Immature natural killer cell (primary cell): ENCODE results near the gene ANTKMT. TPM values are rescaled to one million over a fixed set of nuclear protein-coding genes. Genes with fewer than 3 reads are reported as not detected.

Experiments
- DNase-seq, 3 donors: peaks; one replicate each; pipeline ENCODE4 v3.0.0; 2022; ENCODE audit warnings: mixed read lengths in 1 of 3
- H3K27ac Mint-ChIP-seq, 6 donors: one replicate each; pipeline ENCODE4 v1.8.0; 2020; ENCODE audit warnings: mixed read lengths in 6 of 6, mild to moderate bottlenecking in 5 of 6, inconsistent platforms in 4 of 6, moderate library complexity in 3 of 6
- H3K27me3 Mint-ChIP-seq, 3 donors: one replicate each; pipeline ENCODE4 v1.8.0; 2020 to 2021; ENCODE audit warnings: low read depth in 3 of 3, mild to moderate bottlenecking in 3 of 3, mixed read lengths in 3 of 3, moderate library complexity in 3 of 3, inconsistent platforms in 1 of 3
- H3K36me3 Mint-ChIP-seq, 3 donors: one replicate each; pipeline ENCODE4 v1.8.0; 2020; ENCODE audit warnings: mixed read lengths in 3 of 3, inconsistent platforms in 2 of 3, mild to moderate bottlenecking in 2 of 3
- H3K4me1 Mint-ChIP-seq, 2 donors: one replicate each; pipeline ENCODE4 v1.8.0; 2020; ENCODE audit warnings: inconsistent platforms in 2 of 2, mild to moderate bottlenecking in 2 of 2, mixed read lengths in 2 of 2, moderate library complexity in 1 of 2
- H3K4me3 Mint-ChIP-seq, 5 donors: one replicate each; pipeline ENCODE4 v1.8.0; 2020; ENCODE audit warnings: mild to moderate bottlenecking in 5 of 5, mixed read lengths in 5 of 5, inconsistent platforms in 3 of 5, moderate library complexity in 3 of 5
- H3K9me3 Mint-ChIP-seq, 6 donors: one replicate each; pipeline ENCODE4 v1.8.0; 2020; ENCODE audit warnings: mild to moderate bottlenecking in 6 of 6, mixed read lengths in 6 of 6, inconsistent platforms in 4 of 6, moderate library complexity in 3 of 6
- polyA plus RNA-seq, 3 donors: library from polyadenylated mRNA; unstranded; fragments of 300-500 nt; fragmentation: Illumina TruSeq; gene quantifications; one replicate each; pipeline ENCODE4 v1.2.3, GENCODE V29; 2021

ANTKMT gene
- polyA plus RNA-seq, 3 donors from 2014 or later: 71.7 to 110 (median 94.1) TPM

- DNase-seq: no peak
- Mint-ChIP-seq H3K4me1 (peaks cover 8 to 22% of the 10 kb centered on the region in 2 donors), H3K9me3 (no peaks in the 10 kb centered on the region), H3K27me3 (peaks cover 2 to 6% (median 5%) of the 10 kb centered on the region in 3 donors), H3K4me3 (no peak overlapping the region), H3K36me3 (no peaks in the 10 kb centered on the region), H3K27ac (no peak overlapping the region)
Measured at GRCh38 chr16:717450-718245, 3.3 kb upstream of the ANTKMT start.

DNA sequence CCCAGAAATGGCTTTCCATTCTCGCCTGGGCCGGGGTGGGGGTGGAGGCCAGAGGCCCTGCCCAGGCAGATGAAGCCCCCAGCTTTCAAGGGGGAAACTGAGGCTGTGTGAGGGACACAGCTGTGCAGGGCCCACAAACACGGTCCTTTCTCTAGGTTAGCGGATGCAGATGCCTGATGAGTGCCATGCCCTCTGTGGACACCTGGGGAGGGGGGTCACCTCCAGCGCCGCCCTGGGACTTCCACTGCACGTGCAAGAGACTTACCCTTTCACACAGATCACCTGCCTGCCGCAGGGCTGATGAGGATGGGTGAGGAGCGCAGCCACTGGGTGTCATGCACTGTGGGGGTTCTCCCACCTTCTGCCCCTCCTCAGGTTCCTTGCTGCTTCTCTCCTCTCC lies 2.6 kb upstream of the ANTKMT start:
- peak overlapping the region in 1 of 5 donors; percentile 7 for H3K4me3 Mint-ChIP-seq
- H3K4me1 Mint-ChIP-seq: peaks cover 8 to 21% of the 10 kb centered on the region in 2 donors
- H3K9me3 Mint-ChIP-seq: no peaks in the 10 kb centered on the region
- no peaks in the 10 kb centered on the region for H3K36me3 Mint-ChIP-seq
- no peak overlapping the region for H3K27ac Mint-ChIP-seq
- DNase-seq: no peak
- peaks cover 3 to 5% (median 4%) of the 10 kb centered on the region in 3 donors for H3K27me3 Mint-ChIP-seq

- peak overlapping the region in 2 of 6 donors; percentile 45 to 83 for H3K27ac Mint-ChIP-seq
- peaks cover 8 to 21% of the 10 kb centered on the region in 2 donors for H3K4me1 Mint-ChIP-seq
- H3K9me3 Mint-ChIP-seq: no peaks in the 10 kb centered on the region
- H3K27me3 Mint-ChIP-seq: peaks cover 3 to 5% (median 3%) of the 10 kb centered on the region in 3 donors
- H3K36me3 Mint-ChIP-seq: no peaks in the 10 kb centered on the region
- peak overlapping the region; percentile 54 to 88 (median 82) for H3K4me3 Mint-ChIP-seq
- DNase-seq: no peak
Measured at GRCh38 chr16:718922-719321, 2.0 kb upstream of the ANTKMT start.

GRCh38 chr16:719815-720446 lies 1.0 kb upstream of the ANTKMT start:
- H3K27me3 Mint-ChIP-seq: peaks cover 2 to 5% (median 3%) of the 10 kb centered on the region in 3 donors
- peaks cover 8 to 21% of the 10 kb centered on the region in 2 donors for H3K4me1 Mint-ChIP-seq
- no peak for DNase-seq
- no peaks in the 10 kb centered on the region for H3K9me3 Mint-ChIP-seq
- H3K36me3 Mint-ChIP-seq: no peaks in the 10 kb centered on the region
- peak overlapping the region; percentile 82 to 88 (median 85) for H3K4me3 Mint-ChIP-seq
- peak overlapping the region; percentile 51 to 88 (median 80) for H3K27ac Mint-ChIP-seq

GRCh38 chr16:720447-720989 lies 428 bp upstream of the ANTKMT start:
- H3K27me3 Mint-ChIP-seq: peaks cover 2 to 5% (median 3%) of the 10 kb centered on the region in 3 donors
- H3K9me3 Mint-ChIP-seq: no peaks in the 10 kb centered on the region
- peak overlapping the region; percentile 82 to 88 (median 85) for H3K4me3 Mint-ChIP-seq
- H3K36me3 Mint-ChIP-seq: no peaks in the 10 kb centered on the region
- peak in 2 of 3 donors; percentile 33 for DNase-seq
- H3K27ac Mint-ChIP-seq: peak overlapping the region; percentile 51 to 88 (median 80)
- H3K4me1 Mint-ChIP-seq: peaks cover 8 to 21% of the 10 kb centered on the region in 2 donors

GRCh38 chr16:721765-722540 lies 1.0 kb downstream of the ANTKMT start:
- Mint-ChIP-seq H3K9me3 (no peaks in the 10 kb centered on the region), H3K4me1 (peaks cover 8 to 18% of the 10 kb centered on the region in 2 donors), H3K27me3 (peaks cover 2 to 5% (median 5%) of the 10 kb centered on the region in 3 donors), H3K4me3 (peak overlapping the region; percentile 36 to 70 (median 48)), H3K27ac (peak overlapping the region in 1 of 6 donors; percentile 43), H3K36me3 (no peaks in the 10 kb centered on the region)
- DNase-seq: no peak

DNA sequence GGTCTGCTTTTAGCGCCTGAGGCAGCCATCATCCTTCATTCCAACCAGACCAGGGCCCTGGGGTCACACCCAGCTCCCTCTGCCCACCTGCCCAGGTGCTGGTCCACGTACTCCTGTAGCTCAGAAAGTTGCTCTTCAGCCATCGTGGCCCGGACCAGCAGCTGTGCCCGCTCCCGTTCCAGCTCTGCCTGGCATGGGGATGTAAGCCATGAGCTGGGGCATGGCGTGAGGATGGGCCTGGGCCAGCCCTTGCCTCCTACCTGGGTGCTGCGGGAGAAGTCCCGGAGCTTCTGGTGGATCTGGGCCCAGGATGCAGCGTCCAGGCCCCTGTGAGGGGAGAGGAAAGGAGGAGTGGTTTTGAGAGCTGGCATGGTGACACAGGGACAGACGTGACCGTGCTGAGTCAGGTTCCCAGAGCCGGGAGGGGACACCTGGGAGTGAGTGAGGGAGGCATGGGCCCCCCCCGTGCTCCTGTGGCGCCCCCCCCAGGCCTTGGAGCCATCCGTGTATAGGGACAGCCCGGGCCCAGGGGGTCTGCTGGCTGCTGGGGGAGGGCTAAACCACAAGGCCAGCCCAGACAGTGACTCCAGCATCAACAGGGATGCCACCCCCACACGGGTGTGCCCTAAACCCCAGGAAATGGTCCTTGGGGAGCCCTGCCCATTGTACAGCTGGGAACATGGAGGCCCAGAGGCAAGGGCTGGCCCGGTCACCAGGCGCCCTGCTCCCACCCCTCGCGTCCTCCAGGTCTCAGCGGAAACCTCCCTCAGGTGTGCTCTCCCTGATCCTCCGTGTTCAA lies 2.1 kb downstream of the ANTKMT start:
- DNase-seq: no peak
- peaks cover 2 to 10% (median 5%) of the 10 kb centered on the region in 3 donors for H3K27me3 Mint-ChIP-seq
- H3K4me1 Mint-ChIP-seq: peaks cover 8 to 18% of the 10 kb centered on the region in 2 donors
- peak overlapping the region in 2 of 6 donors; percentile 57 to 59 for H3K27ac Mint-ChIP-seq
- peak overlapping the region in 2 of 5 donors; percentile 33 to 45 for H3K4me3 Mint-ChIP-seq
- no peaks in the 10 kb centered on the region for H3K9me3 Mint-ChIP-seq
- H3K36me3 Mint-ChIP-seq: no peaks in the 10 kb centered on the region

DNA sequence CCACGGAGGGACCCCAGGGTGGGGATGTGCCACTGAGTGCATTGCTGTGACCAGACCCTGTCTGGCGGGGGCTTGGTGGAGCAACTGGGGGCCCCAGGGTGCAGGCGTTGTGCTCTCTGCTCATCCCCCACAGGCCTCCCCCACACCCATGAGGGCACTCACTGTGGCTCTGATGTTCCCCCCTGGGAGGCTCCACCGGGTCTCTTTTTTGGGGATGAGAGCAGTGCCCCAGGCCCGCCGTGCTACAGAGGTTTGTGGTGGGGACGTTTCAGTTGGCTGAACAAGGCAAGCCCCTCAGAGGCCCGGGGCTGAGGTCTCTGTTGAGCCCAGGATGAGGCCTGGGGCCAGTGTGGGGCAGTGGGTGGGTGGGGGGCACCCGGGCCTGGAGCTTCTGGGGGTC lies 2.7 kb downstream of the ANTKMT start:
- Mint-ChIP-seq H3K4me3 (no peak overlapping the region), H3K27ac (no peak overlapping the region), H3K36me3 (no peaks in the 10 kb centered on the region), H3K4me1 (peaks cover 8 to 17% of the 10 kb centered on the region in 2 donors), H3K9me3 (no peaks in the 10 kb centered on the region), H3K27me3 (peaks cover 2 to 10% (median 5%) of the 10 kb centered on the region in 3 donors)
- DNase-seq: no peak

- DNase-seq: no peak
- Mint-ChIP-seq H3K9me3 (no peaks in the 10 kb centered on the region), H3K27me3 (peaks cover 2 to 10% (median 5%) of the 10 kb centered on the region in 3 donors), H3K4me3 (no peak overlapping the region), H3K36me3 (no peaks in the 10 kb centered on the region), H3K27ac (no peak overlapping the region), H3K4me1 (peaks cover 8 to 10% of the 10 kb centered on the region in 2 donors)
Measured at GRCh38 chr16:724188-725040, 3.5 kb downstream of the ANTKMT start.

GRCh38 chr16:725041-725376 lies 4.1 kb downstream of the ANTKMT start:
- Mint-ChIP-seq H3K9me3 (no peaks in the 10 kb centered on the region), H3K27ac (peak overlapping the region in 1 of 6 donors; percentile 51), H3K27me3 (peaks cover 2 to 10% (median 5%) of the 10 kb centered on the region in 3 donors), H3K4me3 (peak overlapping the region in 1 of 5 donors; percentile 35), H3K36me3 (no peaks in the 10 kb centered on the region), H3K4me1 (peaks cover 5% of the 10 kb centered on the region in 2 donors)
- DNase-seq: no peak

DNA sequence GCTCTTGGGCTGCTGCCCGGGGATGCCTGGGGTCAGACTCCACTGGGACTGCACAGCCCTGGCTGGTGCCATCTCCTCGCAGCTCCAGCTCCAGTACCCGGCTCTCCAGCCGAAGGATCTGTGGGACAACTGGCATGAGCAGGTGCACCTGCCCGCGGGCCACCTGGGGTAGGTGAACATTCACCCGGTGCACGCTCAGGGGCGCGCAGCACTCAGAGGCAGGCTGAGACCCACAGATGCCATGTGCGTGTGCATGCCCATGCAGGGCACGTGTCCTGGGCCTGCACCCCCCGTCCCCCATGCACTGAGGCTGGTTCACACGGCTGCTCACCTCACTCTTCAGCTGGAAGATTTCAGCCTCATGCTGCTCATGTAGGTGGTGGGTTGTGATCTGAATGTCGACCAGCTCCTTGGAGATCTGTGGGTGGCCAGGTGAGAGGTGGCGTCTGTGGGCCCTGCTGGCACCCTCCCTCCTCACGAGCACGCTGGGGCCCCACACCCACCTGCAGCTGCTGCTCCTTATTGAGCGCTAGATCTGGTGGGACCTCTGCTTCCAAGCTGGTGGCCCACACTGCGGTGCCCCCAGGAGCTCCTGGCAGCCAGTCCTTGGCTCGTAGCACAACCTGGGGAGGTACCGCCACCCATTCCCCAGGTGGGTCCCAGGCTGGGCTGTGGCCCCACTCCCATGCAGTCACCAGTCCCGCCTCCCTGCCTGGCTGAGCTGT lies 4.7 kb downstream of the ANTKMT start:
- Mint-ChIP-seq H3K27me3 (peaks cover 0 to 10% (median 3%) of the 10 kb centered on the region in 3 donors), H3K36me3 (no peaks in the 10 kb centered on the region), H3K4me3 (peak overlapping the region in 3 of 5 donors; percentile 6 to 79 (median 40)), H3K9me3 (no peaks in the 10 kb centered on the region), H3K27ac (peak overlapping the region in 1 of 6 donors; percentile 12), H3K4me1 (peaks cover 0 to 1% of the 10 kb centered on the region in 2 donors)
- no peak for DNase-seq

DNA sequence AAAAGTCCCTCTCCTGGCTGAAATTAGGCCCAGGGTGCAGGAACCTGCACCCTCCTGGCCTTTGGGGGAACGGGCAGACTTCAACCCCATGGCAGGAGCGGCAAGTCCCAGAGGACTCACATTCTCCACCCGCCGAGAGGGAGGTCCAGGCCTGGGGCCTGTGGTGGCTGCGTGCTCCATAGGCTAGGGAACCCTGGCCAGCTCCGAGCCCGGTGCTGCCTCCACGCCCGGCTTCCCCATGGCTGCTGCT lies 5.2 kb downstream of the ANTKMT start:
- no peaks in the 10 kb centered on the region for H3K36me3 Mint-ChIP-seq
- peak overlapping the region in 3 of 5 donors; percentile 6 to 79 (median 76) for H3K4me3 Mint-ChIP-seq
- peaks cover 0 to 1% of the 10 kb centered on the region in 2 donors for H3K4me1 Mint-ChIP-seq
- DNase-seq: no peak
- no peaks in the 10 kb centered on the region for H3K9me3 Mint-ChIP-seq
- H3K27ac Mint-ChIP-seq: peak overlapping the region in 1 of 6 donors; percentile 34
- H3K27me3 Mint-ChIP-seq: peaks cover 2 to 10% (median 3%) of the 10 kb centered on the region in 3 donors
